ENCODE measurements around the gene FADS2. TPM values are rescaled to one million over a fixed set of nuclear protein-coding genes. Genes with fewer than 3 reads are reported as not detected.

The FADS2 gene
- total RNA-seq, 1 donor from 2014 or later, result 402 TPM

GRCh38 chr11:61850687-61851086 is 22.6 kb downstream of the FADS2 start:
- no peaks in the 10 kb centered on the region for H3K27me3 Mint-ChIP-seq
- TF ChIP-seq CTCF (IDR thresholded peaks at IDR 0.05; ENCODE audit: unreplicated experiment), result no peak
- H3K4me1 Mint-ChIP-seq (ENCODE audit: low read depth), result no peaks in the 10 kb centered on the region
- no peaks in the 10 kb centered on the region for H3K9me3 Mint-ChIP-seq (ENCODE audit: low read depth)
- no peak overlapping the region for H3K27ac Mint-ChIP-seq
- no peak for DNase-seq (ENCODE audit: low spot score, unreplicated experiment)
- peaks cover 27% of the 10 kb centered on the region for H3K36me3 Mint-ChIP-seq (ENCODE audit: insufficient read depth)
- H3K4me3 Mint-ChIP-seq (ENCODE audit: low read depth), result no peak overlapping the region

- Mint-ChIP-seq H3K36me3 (ENCODE audit: insufficient read depth) (peaks cover 24% of the 10 kb centered on the region), H3K9me3 (ENCODE audit: low read depth) (no peaks in the 10 kb centered on the region)
Measured at GRCh38 chr11:61851113-61851899, 23.2 kb downstream of the FADS2 start.

GRCh38 chr11:61851900-61852295 is 23.8 kb downstream of the FADS2 start:
- no peak for DNase-seq (ENCODE audit: low spot score, unreplicated experiment)
- Mint-ChIP-seq H3K27ac (peak overlapping the region; percentile 18), H3K4me1 (ENCODE audit: low read depth) (no peaks in the 10 kb centered on the region), H3K27me3 (no peaks in the 10 kb centered on the region), H3K36me3 (ENCODE audit: insufficient read depth) (peaks cover 22% of the 10 kb centered on the region), H3K9me3 (ENCODE audit: low read depth) (no peaks in the 10 kb centered on the region), H3K4me3 (ENCODE audit: low read depth) (no peak overlapping the region)
- no peak for TF ChIP-seq CTCF (IDR thresholded peaks at IDR 0.05; ENCODE audit: unreplicated experiment)

More at GRCh38 chr11:61851113-61851899, 23.2 kb downstream of the FADS2 start:
- Mint-ChIP-seq H3K27me3 (no peaks in the 10 kb centered on the region), H3K4me3 (ENCODE audit: low read depth) (no peak overlapping the region), H3K27ac (no peak overlapping the region), H3K4me1 (ENCODE audit: low read depth) (no peaks in the 10 kb centered on the region)
- no peak for TF ChIP-seq CTCF (IDR thresholded peaks at IDR 0.05; ENCODE audit: unreplicated experiment)
- no peak for DNase-seq (ENCODE audit: low spot score, unreplicated experiment)

- Mint-ChIP-seq H3K9me3 (ENCODE audit: low read depth) (no peaks in the 10 kb centered on the region), H3K4me1 (ENCODE audit: low read depth) (no peaks in the 10 kb centered on the region), H3K4me3 (ENCODE audit: low read depth) (no peak overlapping the region), H3K27me3 (no peaks in the 10 kb centered on the region), H3K36me3 (ENCODE audit: insufficient read depth) (peaks cover 12% of the 10 kb centered on the region), H3K27ac (no peak overlapping the region)
- no peak for TF ChIP-seq CTCF (IDR thresholded peaks at IDR 0.05; ENCODE audit: unreplicated experiment)
- DNase-seq (ENCODE audit: low spot score, unreplicated experiment), result no peak
Measured at GRCh38 chr11:61853698-61854169, 25.6 kb downstream of the FADS2 start.

GRCh38 chr11:61854206-61854895 is 26.3 kb downstream of the FADS2 start:
- Mint-ChIP-seq H3K4me1 (ENCODE audit: low read depth) (no peaks in the 10 kb centered on the region), H3K4me3 (ENCODE audit: low read depth) (no peak overlapping the region), H3K36me3 (ENCODE audit: insufficient read depth) (peaks cover 16% of the 10 kb centered on the region), H3K27ac (peak overlapping the region; percentile 67), H3K27me3 (no peaks in the 10 kb centered on the region), H3K9me3 (ENCODE audit: low read depth) (no peaks in the 10 kb centered on the region)
- no peak for TF ChIP-seq CTCF (IDR thresholded peaks at IDR 0.05; ENCODE audit: unreplicated experiment)
- DNase-seq (ENCODE audit: low spot score, unreplicated experiment), result no peak

Data from progenitor cell of endocrine pancreas (in vitro differentiated cells).